ENCODE measurements around the gene PCCA.

- TF ChIP-seq, protein P1, sequence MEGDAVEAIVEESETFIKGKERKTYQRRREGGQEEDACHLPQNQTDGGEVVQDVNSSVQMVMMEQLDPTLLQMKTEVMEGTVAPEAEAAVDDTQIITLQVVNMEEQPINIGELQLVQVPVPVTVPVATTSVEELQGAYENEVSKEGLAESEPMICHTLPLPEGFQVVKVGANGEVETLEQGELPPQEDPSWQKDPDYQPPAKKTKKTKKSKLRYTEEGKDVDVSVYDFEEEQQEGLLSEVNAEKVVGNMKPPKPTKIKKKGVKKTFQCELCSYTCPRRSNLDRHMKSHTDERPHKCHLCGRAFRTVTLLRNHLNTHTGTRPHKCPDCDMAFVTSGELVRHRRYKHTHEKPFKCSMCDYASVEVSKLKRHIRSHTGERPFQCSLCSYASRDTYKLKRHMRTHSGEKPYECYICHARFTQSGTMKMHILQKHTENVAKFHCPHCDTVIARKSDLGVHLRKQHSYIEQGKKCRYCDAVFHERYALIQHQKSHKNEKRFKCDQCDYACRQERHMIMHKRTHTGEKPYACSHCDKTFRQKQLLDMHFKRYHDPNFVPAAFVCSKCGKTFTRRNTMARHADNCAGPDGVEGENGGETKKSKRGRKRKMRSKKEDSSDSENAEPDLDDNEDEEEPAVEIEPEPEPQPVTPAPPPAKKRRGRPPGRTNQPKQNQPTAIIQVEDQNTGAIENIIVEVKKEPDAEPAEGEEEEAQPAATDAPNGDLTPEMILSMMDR (IDR thresholded peaks at IDR 0.05; ENCODE audit: insufficient read depth, low read length, poor library complexity, severe bottlenecking) = no peak
- TF ChIP-seq EZH2phosphoT487 (conservative IDR thresholded peaks at IDR 0.05; ENCODE audit: low read length) = no peak
Measured at GRCh38 chr13:100508455-100508854, 419.6 kb downstream of the PCCA start.
